ENCODE results near the gene KNSTRN. TPM values are rescaled to one million over a fixed set of nuclear protein-coding genes. Genes with fewer than 3 reads are reported as not detected.

Gene KNSTRN
- total RNA-seq, 3 donors from 2014 or later (not counting 1 experiment from before 2014, with no cell fraction given), result 5.4 to 7.6 (median 5.6) TPM

GRCh38 chr15:40339621-40339945, 42.9 kb upstream of the KNSTRN start:
- Histone ChIP-seq H3K27me3 (ENCODE audit: control insufficient read depth, insufficient read depth, low read length) (no peaks in the 10 kb centered on the region), H3K4me3 (ENCODE audit: low read length) (no peak overlapping the region), H3K4me1 (ENCODE audit: control insufficient read depth, insufficient read depth, low read length) (peaks cover 29% of the 10 kb centered on the region), H3K27ac (ENCODE audit: low read length) (no peak overlapping the region), H3K36me3 (ENCODE audit: control insufficient read depth, insufficient read depth, low read length) (no peaks in the 10 kb centered on the region), H3K9me3 (ENCODE audit: control insufficient read depth, insufficient read depth, low read length) (no peaks in the 10 kb centered on the region)
- intact Hi-C loops (cut with micrococcal nuclease), result loop anchor here (2.0 to 10.0 kb wide), 2 partner anchors 15 to 125 kb away; no protein-coding TSS in a partner anchor
- no peak for DNase-seq
- H3K9me3 Mint-ChIP-seq, result no peaks in the 10 kb centered on the region
- H3K36me3 Mint-ChIP-seq, result no peaks in the 10 kb centered on the region
- no peak overlapping the region for H3K27ac Mint-ChIP-seq
- H3K4me1 Mint-ChIP-seq, result peaks cover 0 to 10% of the 10 kb centered on the region in 2 donors
- TF ChIP-seq CTCF (IDR thresholded peaks at IDR 0.05), result no peak
- H3K27me3 Mint-ChIP-seq (ENCODE audit: low read depth in 2 of 2), result peaks cover 0 to 2% of the 10 kb centered on the region in 2 donors
- ATAC-seq, result no peak
- H3K4me3 Mint-ChIP-seq, result no peak overlapping the region
- WGBS (ENCODE audit: insufficient coverage), result 89% methylated on average over 7 of the region's 7 CpGs

DNA sequence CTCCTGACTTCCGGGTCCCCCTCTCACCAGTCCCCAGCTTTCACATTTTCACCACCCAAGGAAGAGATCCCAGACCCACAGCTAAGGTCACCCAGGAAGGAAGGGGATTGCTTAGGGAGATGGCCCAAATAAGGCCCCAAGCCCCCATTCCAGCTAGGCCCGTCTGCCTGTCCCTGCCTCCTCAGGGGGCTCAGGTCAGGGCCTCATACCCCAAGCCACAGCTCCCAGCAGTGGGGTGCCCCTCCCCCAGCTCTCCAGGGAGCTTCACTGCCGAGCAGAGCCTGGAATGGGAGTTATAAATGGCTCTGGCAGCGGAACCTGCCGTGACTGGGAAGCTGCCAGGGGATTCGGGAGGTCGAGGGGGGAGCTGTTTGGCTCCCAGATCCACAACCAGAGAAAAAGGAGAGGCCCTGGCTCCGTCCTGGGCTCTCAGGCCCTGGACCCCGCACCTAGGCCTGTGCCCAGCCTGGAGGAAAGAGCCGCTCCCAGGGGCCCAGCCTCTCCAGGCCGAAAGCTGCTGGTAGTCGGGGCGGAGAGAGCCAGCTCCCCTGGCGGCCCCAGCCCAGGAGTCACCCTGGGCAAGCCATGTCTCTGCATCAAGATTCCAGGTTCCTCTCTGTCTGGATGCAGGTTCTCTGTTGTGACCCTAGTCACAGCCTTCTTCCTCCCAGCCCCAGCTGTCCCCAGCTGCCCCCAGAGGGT, 42.3 kb upstream of the KNSTRN start:
- Histone ChIP-seq H3K9me3 (ENCODE audit: control insufficient read depth, insufficient read depth, low read length) (no peaks in the 10 kb centered on the region), H3K27me3 (ENCODE audit: control insufficient read depth, insufficient read depth, low read length) (no peaks in the 10 kb centered on the region), H3K27ac (ENCODE audit: low read length) (no peak overlapping the region), H3K4me3 (ENCODE audit: low read length) (no peak overlapping the region), H3K4me1 (ENCODE audit: control insufficient read depth, insufficient read depth, low read length) (peaks cover 27% of the 10 kb centered on the region), H3K36me3 (ENCODE audit: control insufficient read depth, insufficient read depth, low read length) (no peaks in the 10 kb centered on the region)
- H3K27ac Mint-ChIP-seq, result no peak overlapping the region
- no peak overlapping the region for H3K4me3 Mint-ChIP-seq
- no peak for DNase-seq
- H3K36me3 Mint-ChIP-seq, result no peaks in the 10 kb centered on the region
- intact Hi-C loops (cut with micrococcal nuclease), result no loop called here
- H3K27me3 Mint-ChIP-seq (ENCODE audit: low read depth in 2 of 2), result peaks cover 0 to 2% of the 10 kb centered on the region in 2 donors
- no peak for ATAC-seq
- no peaks in the 10 kb centered on the region for H3K9me3 Mint-ChIP-seq
- peaks cover 0 to 10% of the 10 kb centered on the region in 2 donors for H3K4me1 Mint-ChIP-seq
- 87% methylated on average over 14 of the region's 14 CpGs for WGBS (ENCODE audit: insufficient coverage)
- no peak for TF ChIP-seq CTCF (IDR thresholded peaks at IDR 0.05)

- Histone ChIP-seq H3K9me3 (ENCODE audit: control insufficient read depth, insufficient read depth, low read length) (no peaks in the 10 kb centered on the region), H3K36me3 (ENCODE audit: control insufficient read depth, insufficient read depth, low read length) (no peaks in the 10 kb centered on the region), H3K27me3 (ENCODE audit: control insufficient read depth, insufficient read depth, low read length) (no peaks in the 10 kb centered on the region), H3K4me3 (ENCODE audit: low read length) (no peak within 1 kb of the TSS), H3K4me1 (ENCODE audit: control insufficient read depth, insufficient read depth, low read length) (peaks cover 26% of the 10 kb centered on the region), H3K27ac (ENCODE audit: low read length) (no peak within 1 kb of the TSS)
- WGBS (ENCODE audit: insufficient coverage), result 58% methylated on average over 17 of the region's 17 CpGs
- H3K27me3 Mint-ChIP-seq (ENCODE audit: low read depth in 2 of 2), result peaks cover 0 to 2% of the 10 kb centered on the region in 2 donors
- H3K4me1 Mint-ChIP-seq, result peaks cover 0 to 10% of the 10 kb centered on the region in 2 donors
- H3K36me3 Mint-ChIP-seq, result no peaks in the 10 kb centered on the region
- intact Hi-C loops (cut with micrococcal nuclease), result no loop called here
- no peak for TF ChIP-seq CTCF (IDR thresholded peaks at IDR 0.05)
- H3K9me3 Mint-ChIP-seq, result no peaks in the 10 kb centered on the region
- no peak for ATAC-seq
- no peak within 1 kb of the TSS for H3K4me3 Mint-ChIP-seq
- DNase-seq, result no peak
- no peak within 1 kb of the TSS for H3K27ac Mint-ChIP-seq
These were observed 41.7 kb upstream of the KNSTRN start, which contains the start of gene CCDC9B for GRCh38 chr15:40340740-40341400. TSS of gene CCDC9B (minus strand) at chr15:40340939. CDS start at chr15:40340819, 120 bp downstream.
